Parathyroid adenoma (tissue), 2 donors: ENCODE results near the gene MPPED1.

ENCODE experiments used
- H2AFZ ChIP-seq: fragments of 300-600 bp; sonication (generic); one replicate; pipeline ENCODE4 v1.7.0; 2017; ENCODE audit warnings: antibody characterized with exemption, mild to moderate bottlenecking
- H3K27ac ChIP-seq: fragments of 300-600 bp; sonication (generic); one replicate; pipeline ENCODE4 v1.7.0; 2017
- H3K27me3 ChIP-seq: fragments of 300-600 bp; sonication (generic); one replicate; pipeline ENCODE4 v1.7.0; 2017; ENCODE audit warnings: low read length; ENCODE audit not compliant: control insufficient read depth, insufficient read depth
- H3K36me3 ChIP-seq: fragments of 300-600 bp; sonication (generic); one replicate; pipeline ENCODE4 v1.7.0; 2017; ENCODE audit warnings: low read length; ENCODE audit not compliant: control insufficient read depth, insufficient read depth
- H3K4me1 ChIP-seq: fragments of 300-600 bp; sonication (generic); one replicate; pipeline ENCODE4 v1.7.0; 2017; ENCODE audit warnings: control low read depth
- H3K4me2 ChIP-seq: fragments of 300-600 bp; sonication (generic); one replicate; pipeline ENCODE4 v1.7.0; 2017; ENCODE audit warnings: low read length
- H3K4me3 ChIP-seq: fragments of 300-600 bp; sonication (generic); one replicate; pipeline ENCODE4 v1.7.0; 2017; ENCODE audit warnings: low read depth, low read length
- H3K79me2 ChIP-seq: fragments of 300-600 bp; sonication (generic); one replicate; pipeline ENCODE4 v1.7.0; 2017; ENCODE audit warnings: control low read depth
- H3K9ac ChIP-seq: fragments of 300-600 bp; sonication (generic); one replicate; pipeline ENCODE4 v1.7.0; 2017; ENCODE audit warnings: mild to moderate bottlenecking
- H3K9me3 ChIP-seq: fragments of 300-600 bp; sonication (generic); one replicate; pipeline ENCODE4 v1.7.0; 2017; ENCODE audit warnings: low read length; ENCODE audit not compliant: control insufficient read depth
- CTCF ChIP-seq: fragments of 300-600 bp; sonication (generic); IDR thresholded peaks from one replicate; pipeline ENCODE4 v1.7.0; 2017; ENCODE audit warnings: antibody characterized with exemption, mild to moderate bottlenecking
- donor health status: primary hyperparathyroidism.

The MPPED1 gene

GRCh38 chr22:43497956-43498855 is 86.4 kb downstream of the MPPED1 start:
- no peak overlapping the region for H2AFZ ChIP-seq
- no peak overlapping the region for H3K4me3 ChIP-seq
- H3K27me3 ChIP-seq: no peaks in the 10 kb centered on the region
- no peaks in the 10 kb centered on the region for H3K36me3 ChIP-seq
- no peak overlapping the region for H3K4me2 ChIP-seq
- TF ChIP-seq CTCF: no peak
- no peak overlapping the region for H3K27ac ChIP-seq
- no peaks in the 10 kb centered on the region for H3K4me1 ChIP-seq
- H3K9me3 ChIP-seq: no peaks in the 10 kb centered on the region
- no peak overlapping the region for H3K9ac ChIP-seq
- no peaks in the 10 kb centered on the region for H3K79me2 ChIP-seq

- Histone ChIP-seq H2AFZ (no peak overlapping the region), H3K4me3 (no peak overlapping the region), H3K79me2 (no peaks in the 10 kb centered on the region), H3K27ac (no peak overlapping the region), H3K9ac (no peak overlapping the region), H3K36me3 (no peaks in the 10 kb centered on the region), H3K4me2 (no peak overlapping the region), H3K27me3 (no peaks in the 10 kb centered on the region), H3K9me3 (no peaks in the 10 kb centered on the region), H3K4me1 (no peaks in the 10 kb centered on the region)
- no peak for TF ChIP-seq CTCF
Observed at GRCh38 chr22:43498856-43499253, 87.0 kb downstream of the MPPED1 start.

- H3K9ac ChIP-seq: no peak overlapping the region
- no peak overlapping the region for H3K4me3 ChIP-seq
- H3K9me3 ChIP-seq: no peaks in the 10 kb centered on the region
- no peak overlapping the region for H3K4me2 ChIP-seq
- no peaks in the 10 kb centered on the region for H3K36me3 ChIP-seq
- H3K4me1 ChIP-seq: no peaks in the 10 kb centered on the region
- H3K27ac ChIP-seq: no peak overlapping the region
- H2AFZ ChIP-seq: no peak overlapping the region
- no peaks in the 10 kb centered on the region for H3K27me3 ChIP-seq
- H3K79me2 ChIP-seq: no peaks in the 10 kb centered on the region
- no peak for TF ChIP-seq CTCF
Observed at GRCh38 chr22:43500792-43501785, 89.3 kb downstream of the MPPED1 start.

- H3K36me3 ChIP-seq: no peaks in the 10 kb centered on the region
- H3K4me1 ChIP-seq: no peaks in the 10 kb centered on the region
- no peak overlapping the region for H3K4me2 ChIP-seq
- no peak for TF ChIP-seq CTCF
- H3K27ac ChIP-seq: no peak overlapping the region
- H3K9me3 ChIP-seq: no peaks in the 10 kb centered on the region
- H3K9ac ChIP-seq: no peak overlapping the region
- no peak overlapping the region for H2AFZ ChIP-seq
- no peak overlapping the region for H3K4me3 ChIP-seq
- no peaks in the 10 kb centered on the region for H3K27me3 ChIP-seq
- no peaks in the 10 kb centered on the region for H3K79me2 ChIP-seq
Observed at GRCh38 chr22:43501878-43502277, 90.1 kb downstream of the MPPED1 start.
